Panc1 (cell line): ENCODE results near the gene PLPPR2. TPM values are rescaled to one million over a fixed set of nuclear protein-coding genes. Genes with fewer than 3 reads are reported as not detected.

Experiments used
- ATAC-seq: fragments of 200-7000 bp; cut with Tn5 transposase; 2 replicates; pipeline ENCODE4 v1.9.1; 2020; ENCODE audit warnings: mild to moderate bottlenecking, moderate library complexity
- BruUV-seq: library from RNA; stranded (reverse); fragments of 400-500 nt; replicated peaks from 2 replicates; lab custom pipeline; 2021; lab: Mats Ljungman, UMichigan
- CTCF ChIA-PET: fragments of 300-600 bp; sonication (Branson Sonifier 250); formaldehyde crosslinking; loops from one replicate; lab custom pipeline; 2022; ENCODE audit warnings: antibody characterized with exemption; lab: Charles Lee
- POLR2A ChIA-PET: fragments of 300-600 bp; sonication (Branson Sonifier 250); formaldehyde crosslinking; loops from one replicate; lab custom pipeline; 2022; ENCODE audit warnings: antibody characterized with exemption; lab: Charles Lee
- DNase-seq: peaks from one replicate; pipeline ENCODE4 v3.0.0-alpha.2; 2010; ENCODE audit warnings: low read depth, low spot score
- H3K27ac ChIP-seq: 2 replicates; pipeline ENCODE4 v1.5.1; 2011; ENCODE audit warnings: mild to moderate bottlenecking, low read length, inconsistent platforms
- H3K27me3 ChIP-seq: fragments of 200-500 bp; sonication (Bioruptor generic); 2 replicates; pipeline ENCODE4 v1.6.0; 2014; ENCODE audit warnings: low read length, inconsistent platforms; ENCODE audit not compliant: control insufficient read depth, insufficient read depth
- H3K36me3 ChIP-seq: fragments of 200-500 bp; sonication (Bioruptor generic); 2 replicates; pipeline ENCODE4 v1.5.1; 2014; ENCODE audit warnings: inconsistent platforms, mild to moderate bottlenecking, low read length, moderate library complexity; ENCODE audit not compliant: control insufficient read depth, insufficient read depth
- H3K4me1 ChIP-seq: 2 replicates; pipeline ENCODE4 v1.5.1; 2011; ENCODE audit warnings: inconsistent platforms, mild to moderate bottlenecking, low read length, moderate library complexity; ENCODE audit not compliant: control insufficient read depth, insufficient read depth
- H3K4me3 ChIP-seq, 2 experiments: 2 replicates each; pipeline ENCODE4 v1.5.1; 2011 to 2012; ENCODE audit warnings: low read depth in 2 of 2, low read length in 2 of 2, mild to moderate bottlenecking in 2 of 2, inconsistent platforms in 1 of 2, moderate library complexity in 1 of 2
- H3K9me3 ChIP-seq: fragments of 200-500 bp; sonication (Bioruptor generic); 2 replicates; pipeline ENCODE4 v1.5.1; 2014; ENCODE audit warnings: low read depth, mild to moderate bottlenecking, inconsistent platforms, low read length, moderate library complexity; ENCODE audit not compliant: control insufficient read depth, insufficient read depth
- CTCF ChIP-seq: fragments of 450-650 bp; IDR thresholded peaks from 2 replicates; pipeline ENCODE4 v1.5.1; 2017; ENCODE audit warnings: mild to moderate bottlenecking
- POLR2AphosphoS5 ChIP-seq: IDR thresholded peaks from 2 replicates; pipeline ENCODE4 v1.6.1; 2012; ENCODE audit warnings: mild to moderate bottlenecking, low read depth, low read length, moderate library complexity
- REST ChIP-seq, 2 experiments: IDR thresholded peaks; 2 replicates each; pipeline ENCODE4 v1.6.1; 2011 to 2012; ENCODE audit warnings: low read depth in 2 of 2, control low read depth in 1 of 2, low read length in 1 of 2, mild to moderate bottlenecking in 1 of 2, moderate library complexity in 1 of 2; ENCODE audit not compliant: insufficient read depth in 1 of 2
- SIN3A ChIP-seq: IDR thresholded peaks from 2 replicates; pipeline ENCODE4 v1.6.1; 2012; ENCODE audit warnings: low read depth, mild to moderate bottlenecking, low read length, moderate library complexity, borderline replicate concordance; ENCODE audit not compliant: insufficient read depth
- TCF7L2 ChIP-seq: IDR thresholded peaks from 2 replicates; pipeline ENCODE4 v1.6.1; 2011; ENCODE audit warnings: mild to moderate bottlenecking, low read depth, low read length, inconsistent platforms
- in situ Hi-C: cut with HindIII; loops from 2 replicates; pipeline ENCODE4 v1.10.0; 2016; ENCODE audit warnings: low sequenced_read_pairs, low pct_unique_long_range_greater_than_20kb
- intact Hi-C: fragments of 100-400 bp; cut with micrococcal nuclease; formaldehyde crosslinking; loops from one replicate; pipeline ENCODE4 v1.10.0; 2022; ENCODE audit not compliant: unreplicated experiment
- total RNA-seq: library from RNA; stranded (reverse); gene quantifications from one replicate; pipeline ENCODE4 v1.2.1, GENCODE V29; 2021; ENCODE audit not compliant: unreplicated experiment

PLPPR2 gene
- total RNA-seq, 1 experiment from 2014 or later = 43.3 TPM

GRCh38 chr19:11384778-11385129 is 29.5 kb downstream of the PLPPR2 start:
- intact Hi-C loops = no loop called here
- CTCF ChIA-PET = interaction anchor here (0.6 to 0.9 kb wide), 2 partner anchors 21 to 91 kb away, joined by 3 to 8 read pairs; no protein-coding TSS in a partner anchor
- ATAC-seq = no peak
- Histone ChIP-seq H3K9me3 (no peaks in the 10 kb centered on the region), H3K4me3 (no peak overlapping the region), H3K36me3 (no peaks in the 10 kb centered on the region; the same call in 1 of the 2 replicates), H3K27me3 (no peaks in the 10 kb centered on the region), H3K27ac (no peak overlapping the region), H3K4me1 (peaks cover 9% of the 10 kb centered on the region)
- BruUV-seq = no TSS peak
- in situ Hi-C loops = no loop called here
- TF ChIP-seq REST (IDR thresholded peaks at IDR 0.05; ENCODE audit: insufficient read depth in 1 of 2, low read depth in 2 of 2, low read length in 1 of 2) = no peak
- no peak for TF ChIP-seq TCF7L2
- TF ChIP-seq SIN3A = no peak
- no peak for TF ChIP-seq CTCF
- no peak for TF ChIP-seq POLR2AphosphoS5
- POLR2A ChIA-PET = no interaction called here
- no peak for DNase-seq

- Histone ChIP-seq H3K9me3 (no peaks in the 10 kb centered on the region), H3K4me1 (peaks cover 3% of the 10 kb centered on the region; the same call in 1 of the 2 replicates), H3K36me3 (no peaks in the 10 kb centered on the region; the same call in 1 of the 2 replicates), H3K27ac (no peak overlapping the region), H3K4me3 (no peak overlapping the region), H3K27me3 (no peaks in the 10 kb centered on the region)
- ATAC-seq (no peak), DNase-seq (no peak)
- POLR2A ChIA-PET = no interaction called here
- BruUV-seq = no TSS peak
- no peak for TF ChIP-seq TCF7L2
- no peak for TF ChIP-seq POLR2AphosphoS5
- no peak for TF ChIP-seq CTCF
- TF ChIP-seq REST (IDR thresholded peaks at IDR 0.05; ENCODE audit: insufficient read depth in 1 of 2, low read depth in 2 of 2, low read length in 1 of 2) = no peak
- TF ChIP-seq SIN3A = no peak
- in situ Hi-C loops (no loop called here), intact Hi-C loops (no loop called here)
- CTCF ChIA-PET = no interaction called here
Observed at GRCh38 chr19:11387162-11388034, 32.2 kb downstream of the PLPPR2 start.
